ENCODE measurements around the gene GABRB2.

DNA sequence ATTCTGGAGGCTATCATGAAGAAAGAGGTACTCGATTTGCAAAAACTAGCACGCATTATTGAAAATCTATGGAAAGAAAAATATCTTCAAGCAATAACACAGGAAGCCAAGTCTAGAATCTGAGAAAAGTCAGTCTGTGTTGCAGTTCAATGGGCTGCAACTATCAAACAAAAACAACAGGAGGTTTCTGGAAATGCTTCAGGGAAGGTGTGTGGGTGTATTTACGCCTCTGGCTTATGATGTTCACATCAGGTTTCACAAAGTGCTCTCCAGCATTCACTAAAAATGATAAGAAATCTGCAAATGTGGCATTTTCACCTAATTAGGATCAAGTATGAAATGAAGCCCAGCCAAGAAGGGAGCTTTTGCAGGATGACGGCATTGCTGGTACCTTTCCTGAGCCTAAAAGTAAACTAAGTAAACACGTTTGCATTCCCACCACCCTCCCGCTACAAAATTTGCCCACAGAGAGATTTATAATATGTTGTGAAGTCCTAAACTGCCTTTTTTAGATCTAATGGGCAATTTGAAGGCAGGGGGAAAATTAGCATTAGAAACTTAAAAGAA is 146.4 kb downstream of the GABRB2 start:
- TF ChIP-seq EZH2 (IDR thresholded peaks at IDR 0.05), result no peak
- TF ChIP-seq POLR2AphosphoS5 (IDR thresholded peaks at IDR 0.05; ENCODE audit: low read depth, low read length), result no peak
- TF ChIP-seq RAD21 (IDR thresholded peaks at IDR 0.05; ENCODE audit: low read depth), result no peak
